ENCODE measurements around the gene TARBP1. TPM values are rescaled to one million over a fixed set of nuclear protein-coding genes. Genes with fewer than 3 reads are reported as not detected.

The TARBP1 gene, protein sequence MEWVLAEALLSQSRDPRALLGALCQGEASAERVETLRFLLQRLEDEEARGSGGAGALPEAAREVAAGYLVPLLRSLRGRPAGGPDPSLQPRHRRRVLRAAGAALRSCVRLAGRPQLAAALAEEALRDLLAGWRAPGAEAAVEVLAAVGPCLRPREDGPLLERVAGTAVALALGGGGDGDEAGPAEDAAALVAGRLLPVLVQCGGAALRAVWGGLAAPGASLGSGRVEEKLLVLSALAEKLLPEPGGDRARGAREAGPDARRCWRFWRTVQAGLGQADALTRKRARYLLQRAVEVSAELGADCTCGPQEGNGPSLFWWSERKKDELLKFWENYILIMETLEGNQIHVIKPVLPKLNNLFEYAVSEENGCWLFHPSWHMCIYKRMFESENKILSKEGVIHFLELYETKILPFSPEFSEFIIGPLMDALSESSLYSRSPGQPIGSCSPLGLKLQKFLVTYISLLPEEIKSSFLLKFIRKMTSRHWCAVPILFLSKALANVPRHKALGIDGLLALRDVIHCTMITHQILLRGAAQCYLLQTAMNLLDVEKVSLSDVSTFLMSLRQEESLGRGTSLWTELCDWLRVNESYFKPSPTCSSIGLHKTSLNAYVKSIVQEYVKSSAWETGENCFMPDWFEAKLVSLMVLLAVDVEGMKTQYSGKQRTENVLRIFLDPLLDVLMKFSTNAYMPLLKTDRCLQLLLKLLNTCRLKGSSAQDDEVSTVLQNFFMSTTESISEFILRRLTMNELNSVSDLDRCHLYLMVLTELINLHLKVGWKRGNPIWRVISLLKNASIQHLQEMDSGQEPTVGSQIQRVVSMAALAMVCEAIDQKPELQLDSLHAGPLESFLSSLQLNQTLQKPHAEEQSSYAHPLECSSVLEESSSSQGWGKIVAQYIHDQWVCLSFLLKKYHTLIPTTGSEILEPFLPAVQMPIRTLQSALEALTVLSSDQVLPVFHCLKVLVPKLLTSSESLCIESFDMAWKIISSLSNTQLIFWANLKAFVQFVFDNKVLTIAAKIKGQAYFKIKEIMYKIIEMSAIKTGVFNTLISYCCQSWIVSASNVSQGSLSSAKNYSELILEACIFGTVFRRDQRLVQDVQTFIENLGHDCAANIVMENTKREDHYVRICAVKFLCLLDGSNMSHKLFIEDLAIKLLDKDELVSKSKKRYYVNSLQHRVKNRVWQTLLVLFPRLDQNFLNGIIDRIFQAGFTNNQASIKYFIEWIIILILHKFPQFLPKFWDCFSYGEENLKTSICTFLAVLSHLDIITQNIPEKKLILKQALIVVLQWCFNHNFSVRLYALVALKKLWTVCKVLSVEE (N-terminal part only)
- polyA plus RNA-seq (2013, experiment 1 of 2): 10.7 TPM
- polyA plus RNA-seq (2013, experiment 2 of 2): 11.7 TPM

DNA sequence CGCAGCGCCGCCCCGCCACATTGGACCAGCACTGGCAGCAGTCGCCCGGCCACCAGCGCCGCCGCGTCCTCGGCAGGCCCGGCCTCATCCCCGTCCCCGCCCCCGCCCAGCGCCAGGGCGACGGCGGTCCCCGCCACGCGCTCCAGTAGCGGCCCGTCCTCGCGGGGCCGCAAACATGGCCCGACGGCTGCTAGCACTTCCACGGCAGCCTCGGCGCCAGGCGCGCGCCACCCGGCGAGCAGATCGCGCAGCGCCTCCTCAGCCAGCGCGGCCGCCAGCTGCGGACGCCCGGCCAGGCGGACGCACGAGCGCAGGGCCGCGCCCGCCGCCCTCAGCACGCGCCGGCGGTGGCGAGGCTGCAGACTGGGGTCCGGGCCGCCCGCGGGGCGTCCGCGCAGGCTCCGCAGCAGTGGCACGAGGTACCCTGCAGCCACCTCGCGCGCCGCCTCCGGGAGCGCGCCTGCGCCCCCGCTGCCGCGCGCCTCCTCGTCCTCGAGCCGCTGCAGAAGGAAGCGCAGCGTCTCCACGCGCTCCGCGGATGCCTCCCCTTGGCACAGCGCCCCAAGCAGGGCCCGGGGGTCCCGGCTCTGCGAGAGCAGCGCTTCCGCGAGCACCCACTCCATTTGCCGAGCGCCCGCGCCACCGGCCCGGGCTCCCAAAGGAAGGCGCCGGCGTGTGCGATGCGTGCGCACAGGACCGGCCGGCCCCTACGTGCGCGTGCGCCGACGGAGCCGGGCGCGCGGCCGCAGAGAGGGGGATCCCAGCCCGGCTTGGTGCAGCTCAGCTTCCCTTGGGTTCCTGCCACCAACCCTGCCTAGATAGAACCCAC lies at the start of gene TARBP1:
TSS of gene TARBP1 (minus strand) at position 699 of the 829 bp plus-strand sequence. CDS start at position 623, 76 bp downstream.
- peak within 1 kb of the TSS; percentile 95 for H3K23ac ChIP-seq (ENCODE audit: low read length)
- H3K36me3 ChIP-seq (ENCODE audit: control insufficient read depth, insufficient read depth, low read length): no peaks in the 10 kb centered on the region
- no CpG with 5 or more reads among the region's 122 CpGs for WGBS (ENCODE audit: extremely low coverage, insufficient coverage, low lambda C conversion rate)
- no peak within 1 kb of the TSS for H4K5ac ChIP-seq (ENCODE audit: low read length)
- peak within 1 kb of the TSS; percentile 81 for H3K18ac ChIP-seq (ENCODE audit: low read length)
- peak within 1 kb of the TSS; percentile 70 for H3K9ac ChIP-seq (ENCODE audit: low read length)
- peak within 1 kb of the TSS; percentile 91 for H3K4me2 ChIP-seq (ENCODE audit: low read length)
- no peak within 1 kb of the TSS for H2AK5ac ChIP-seq (ENCODE audit: low read length)
- H3K27ac ChIP-seq (ENCODE audit: low read depth, low read length): peak within 1 kb of the TSS; percentile 61
- peak within 1 kb of the TSS; percentile 43 for H4K8ac ChIP-seq (ENCODE audit: low read depth, low read length)
- H3K4ac ChIP-seq (ENCODE audit: low read depth, low read length): peak within 1 kb of the TSS; percentile 91
- H3K56ac ChIP-seq (ENCODE audit: low read length): peak within 1 kb of the TSS; percentile 88
- H3K4me1 ChIP-seq (ENCODE audit: control insufficient read depth, low read depth, low read length): peaks cover 2% of the 10 kb centered on the region
- H2BK15ac ChIP-seq (replicated peaks; ENCODE audit: low read depth): no peak within 1 kb of the TSS
- H2BK120ac ChIP-seq (ENCODE audit: low read depth, low read length): peak within 1 kb of the TSS; percentile 78
- no peaks in the 10 kb centered on the region for H3K27me3 ChIP-seq (ENCODE audit: insufficient read depth, low read length, poor library complexity)
- peak; percentile 80 for DNase-seq
- no peaks in the 10 kb centered on the region for H3K79me2 ChIP-seq (ENCODE audit: control insufficient read depth, insufficient read depth, low read length)
- no peaks in the 10 kb centered on the region for H3K79me1 ChIP-seq (ENCODE audit: low read length)
- H2BK5ac ChIP-seq (ENCODE audit: low read length): no peak within 1 kb of the TSS
- H3K4me3 ChIP-seq (ENCODE audit: low read length): peak within 1 kb of the TSS; percentile 61

DNA sequence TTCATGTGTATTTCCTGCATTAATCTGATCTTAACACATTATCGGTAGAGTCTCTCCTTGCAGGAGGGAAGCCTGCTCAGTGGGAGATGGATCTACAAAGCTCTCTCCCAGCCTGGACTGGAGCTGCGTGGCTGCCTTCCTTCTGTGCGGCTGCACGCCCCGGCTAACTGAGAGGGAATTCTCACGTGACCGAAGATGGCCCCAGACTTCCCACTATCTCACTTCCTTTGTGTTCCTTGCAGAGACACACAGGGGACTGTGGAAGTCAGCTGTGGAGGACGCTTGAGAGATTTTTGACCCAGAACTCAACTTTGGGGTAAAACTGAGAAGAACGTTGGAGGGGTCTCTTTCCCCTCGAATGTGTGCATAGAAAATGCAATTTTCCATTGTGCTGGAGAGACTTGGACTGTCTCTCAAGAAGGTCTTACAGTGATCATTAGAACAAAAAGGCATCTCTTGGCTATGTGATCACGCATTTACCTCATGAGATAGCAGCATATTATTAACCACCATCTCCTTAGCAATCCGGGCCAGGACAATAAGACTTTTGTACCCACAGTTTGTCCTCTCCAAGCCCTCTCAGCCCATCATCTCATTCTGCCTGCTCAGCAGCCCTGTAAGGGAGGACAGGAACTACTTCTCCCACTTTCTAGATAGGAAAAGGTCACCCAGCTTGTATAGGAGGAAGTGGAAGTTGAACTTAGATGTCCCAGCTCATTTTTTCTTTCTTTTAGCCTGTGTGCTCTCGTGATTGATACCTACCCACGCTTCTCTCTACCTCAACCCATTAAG lies 49.3 kb upstream of the TARBP1 start:
- H2BK15ac ChIP-seq (replicated peaks; ENCODE audit: low read depth): no peak overlapping the region
- no CpG with 5 or more reads among the region's 14 CpGs for WGBS (ENCODE audit: extremely low coverage, insufficient coverage, low lambda C conversion rate)
- H3K4me2 ChIP-seq (ENCODE audit: low read length): no peak overlapping the region
- DNase-seq: no peak
- peak overlapping the region; percentile 29 for H2AK5ac ChIP-seq (ENCODE audit: low read length)
- H4K5ac ChIP-seq (ENCODE audit: low read length): no peak overlapping the region
- H3K23ac ChIP-seq (ENCODE audit: low read length): no peak overlapping the region
- no peak overlapping the region for H3K4me3 ChIP-seq (ENCODE audit: low read length)
- H3K9ac ChIP-seq (ENCODE audit: low read length): no peak overlapping the region
- no peak overlapping the region for H3K56ac ChIP-seq (ENCODE audit: low read length)
- no peaks in the 10 kb centered on the region for H3K36me3 ChIP-seq (ENCODE audit: control insufficient read depth, insufficient read depth, low read length)
- H3K18ac ChIP-seq (ENCODE audit: low read length): no peak overlapping the region
- no peaks in the 10 kb centered on the region for H3K4me1 ChIP-seq (ENCODE audit: control insufficient read depth, low read depth, low read length)
- no peaks in the 10 kb centered on the region for H3K79me1 ChIP-seq (ENCODE audit: low read length)
- no peak overlapping the region for H2BK5ac ChIP-seq (ENCODE audit: low read length)
- H3K79me2 ChIP-seq (ENCODE audit: control insufficient read depth, insufficient read depth, low read length): no peaks in the 10 kb centered on the region
- H3K27me3 ChIP-seq (ENCODE audit: insufficient read depth, low read length, poor library complexity): no peaks in the 10 kb centered on the region
- no peak overlapping the region for H2BK120ac ChIP-seq (ENCODE audit: low read depth, low read length)
- no peak overlapping the region for H3K4ac ChIP-seq (ENCODE audit: low read depth, low read length)
- H3K27ac ChIP-seq (ENCODE audit: low read depth, low read length): no peak overlapping the region
- no peak overlapping the region for H4K8ac ChIP-seq (ENCODE audit: low read depth, low read length)

DNA sequence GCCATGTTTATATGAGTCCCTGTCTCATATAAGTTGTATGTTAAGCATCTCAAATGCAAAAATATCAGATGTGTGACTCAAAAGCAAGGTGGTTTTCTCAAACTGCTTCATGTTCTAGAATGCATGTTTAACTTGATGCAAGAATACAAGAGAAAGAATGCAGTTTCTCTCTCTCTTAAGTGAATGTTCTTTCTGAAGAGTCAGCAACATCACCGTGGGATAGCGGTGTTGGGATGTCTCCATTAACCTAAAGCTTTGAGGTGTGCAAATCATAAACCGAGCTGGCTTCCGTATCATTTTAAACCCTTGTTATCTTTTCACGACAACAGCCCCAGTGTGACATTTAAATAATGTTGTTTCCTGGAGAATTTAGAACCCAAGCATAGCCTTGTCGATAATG lies 48.4 kb upstream of the TARBP1 start:
- Histone ChIP-seq H3K56ac (ENCODE audit: low read length) (no peak overlapping the region), H2BK15ac (replicated peaks; ENCODE audit: low read depth) (no peak overlapping the region), H3K18ac (ENCODE audit: low read length) (no peak overlapping the region), H3K4me2 (ENCODE audit: low read length) (no peak overlapping the region), H3K4me1 (ENCODE audit: control insufficient read depth, low read depth, low read length) (no peaks in the 10 kb centered on the region), H3K23ac (ENCODE audit: low read length) (no peak overlapping the region), H3K4ac (ENCODE audit: low read depth, low read length) (no peak overlapping the region), H3K36me3 (ENCODE audit: control insufficient read depth, insufficient read depth, low read length) (no peaks in the 10 kb centered on the region), H3K79me1 (ENCODE audit: low read length) (no peaks in the 10 kb centered on the region), H3K27me3 (ENCODE audit: insufficient read depth, low read length, poor library complexity) (no peaks in the 10 kb centered on the region), H2BK120ac (ENCODE audit: low read depth, low read length) (no peak overlapping the region), H3K27ac (ENCODE audit: low read depth, low read length) (no peak overlapping the region), H2BK5ac (ENCODE audit: low read length) (no peak overlapping the region), H2AK5ac (ENCODE audit: low read length) (no peak overlapping the region), H4K5ac (ENCODE audit: low read length) (no peak overlapping the region), H4K8ac (ENCODE audit: low read depth, low read length) (no peak overlapping the region), H3K4me3 (ENCODE audit: low read length) (no peak overlapping the region), H3K79me2 (ENCODE audit: control insufficient read depth, insufficient read depth, low read length) (no peaks in the 10 kb centered on the region), H3K9ac (ENCODE audit: low read length) (no peak overlapping the region)
- DNase-seq: no peak
- WGBS (ENCODE audit: extremely low coverage, insufficient coverage, low lambda C conversion rate): no CpG with 5 or more reads among the region's 6 CpGs

DNA sequence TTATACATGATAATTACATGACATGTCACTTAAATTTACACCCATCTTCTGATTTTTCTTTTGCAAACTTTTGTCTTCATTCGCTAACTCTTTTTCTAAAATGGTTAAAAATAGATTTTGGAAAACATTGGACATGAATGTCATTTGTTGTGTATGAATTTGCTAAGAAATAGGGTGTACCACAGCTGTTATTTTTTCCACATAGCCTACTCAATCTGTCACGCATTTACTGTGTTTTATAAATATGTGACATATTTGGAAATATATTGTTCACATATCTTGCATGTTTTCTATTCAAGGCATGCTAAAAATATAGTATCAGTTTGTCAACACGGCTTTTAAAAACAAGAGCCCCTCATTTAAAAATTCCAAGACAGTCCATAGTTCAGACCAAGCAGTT lies 47.9 kb upstream of the TARBP1 start:
- no peak overlapping the region for H2BK5ac ChIP-seq (ENCODE audit: low read length)
- H3K4me2 ChIP-seq (ENCODE audit: low read length): no peak overlapping the region
- H3K18ac ChIP-seq (ENCODE audit: low read length): no peak overlapping the region
- no peaks in the 10 kb centered on the region for H3K79me1 ChIP-seq (ENCODE audit: low read length)
- H2BK120ac ChIP-seq (ENCODE audit: low read depth, low read length): no peak overlapping the region
- no peak overlapping the region for H3K27ac ChIP-seq (ENCODE audit: low read depth, low read length)
- H4K5ac ChIP-seq (ENCODE audit: low read length): no peak overlapping the region
- H3K36me3 ChIP-seq (ENCODE audit: control insufficient read depth, insufficient read depth, low read length): no peaks in the 10 kb centered on the region
- H2AK5ac ChIP-seq (ENCODE audit: low read length): no peak overlapping the region
- no peaks in the 10 kb centered on the region for H3K4me1 ChIP-seq (ENCODE audit: control insufficient read depth, low read depth, low read length)
- no peak overlapping the region for H3K56ac ChIP-seq (ENCODE audit: low read length)
- H3K27me3 ChIP-seq (ENCODE audit: insufficient read depth, low read length, poor library complexity): no peaks in the 10 kb centered on the region
- no peak overlapping the region for H3K23ac ChIP-seq (ENCODE audit: low read length)
- no peaks in the 10 kb centered on the region for H3K79me2 ChIP-seq (ENCODE audit: control insufficient read depth, insufficient read depth, low read length)
- H4K8ac ChIP-seq (ENCODE audit: low read depth, low read length): no peak overlapping the region
- H3K9ac ChIP-seq (ENCODE audit: low read length): no peak overlapping the region
- H3K4me3 ChIP-seq (ENCODE audit: low read length): no peak overlapping the region
- WGBS (ENCODE audit: extremely low coverage, insufficient coverage, low lambda C conversion rate): no CpG with 5 or more reads among the region's 3 CpGs
- H3K4ac ChIP-seq (ENCODE audit: low read depth, low read length): no peak overlapping the region
- no peak overlapping the region for H2BK15ac ChIP-seq (replicated peaks; ENCODE audit: low read depth)
- no peak for DNase-seq

Measured in mesendoderm (in vitro differentiated cells).